C4-2B (cell line): ENCODE results near the gene PARVG.

Experiments used
- ZFX ChIP-seq: fragments of 450-650 bp; IDR thresholded peaks from 2 replicates; pipeline ENCODE4 v1.6.1; 2017
- TF ChIP-seq, protein P1 (sequence below): fragments of 450-650 bp; conservative IDR thresholded peaks from 2 replicates; pipeline ENCODE4 v1.5.1; 2017; ENCODE audit warnings: mild to moderate bottlenecking

DNA sequence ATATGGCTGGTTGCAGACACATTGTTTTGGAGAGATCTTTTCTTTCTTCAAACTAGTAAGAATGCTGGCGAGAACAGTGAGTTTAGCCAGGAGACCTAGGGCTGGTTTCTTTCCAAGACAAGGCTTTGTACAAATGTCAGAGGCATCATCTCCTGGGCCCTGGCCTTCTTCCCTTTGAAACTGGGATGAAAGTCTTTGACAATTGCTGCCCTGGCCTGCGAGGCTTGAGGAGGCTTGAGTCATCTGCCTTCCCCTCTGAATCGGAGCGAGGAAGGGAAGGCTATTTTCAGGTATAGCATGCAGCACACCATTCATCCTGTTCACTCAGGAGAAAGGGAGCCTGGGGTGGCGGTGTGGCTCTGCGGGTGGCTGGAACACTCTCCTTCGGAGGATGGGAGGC is 21.5 kb upstream of the PARVG start:
- TF ChIP-seq, protein P1, sequence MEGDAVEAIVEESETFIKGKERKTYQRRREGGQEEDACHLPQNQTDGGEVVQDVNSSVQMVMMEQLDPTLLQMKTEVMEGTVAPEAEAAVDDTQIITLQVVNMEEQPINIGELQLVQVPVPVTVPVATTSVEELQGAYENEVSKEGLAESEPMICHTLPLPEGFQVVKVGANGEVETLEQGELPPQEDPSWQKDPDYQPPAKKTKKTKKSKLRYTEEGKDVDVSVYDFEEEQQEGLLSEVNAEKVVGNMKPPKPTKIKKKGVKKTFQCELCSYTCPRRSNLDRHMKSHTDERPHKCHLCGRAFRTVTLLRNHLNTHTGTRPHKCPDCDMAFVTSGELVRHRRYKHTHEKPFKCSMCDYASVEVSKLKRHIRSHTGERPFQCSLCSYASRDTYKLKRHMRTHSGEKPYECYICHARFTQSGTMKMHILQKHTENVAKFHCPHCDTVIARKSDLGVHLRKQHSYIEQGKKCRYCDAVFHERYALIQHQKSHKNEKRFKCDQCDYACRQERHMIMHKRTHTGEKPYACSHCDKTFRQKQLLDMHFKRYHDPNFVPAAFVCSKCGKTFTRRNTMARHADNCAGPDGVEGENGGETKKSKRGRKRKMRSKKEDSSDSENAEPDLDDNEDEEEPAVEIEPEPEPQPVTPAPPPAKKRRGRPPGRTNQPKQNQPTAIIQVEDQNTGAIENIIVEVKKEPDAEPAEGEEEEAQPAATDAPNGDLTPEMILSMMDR, result no peak
- no peak for TF ChIP-seq ZFX
